Natural killer cell treated with Interleukin-12 subunit alpha and Interleukin-12 subunit beta and Interleukin-15 and Interleukin-18, amount 100 ng/mL, for 72 hours (primary cell): ENCODE results near the gene ARMC6. TPM values are rescaled to one million over a fixed set of nuclear protein-coding genes. Genes with fewer than 3 reads are reported as not detected.
"Not testable (repeated sequence)": the region's sequence is repeated elsewhere in the genome, so short reads cannot be mapped to it uniquely, and the experiment has no call there.

ENCODE experiments used
- ATAC-seq, 2 donors: fragments of 150-1000 bp; cut with Tn5 transposase in 1 of 2; sonication (Bioruptor Pico), chemical (Tn5 transposase) in 1 of 2; 2 replicates each; pipeline ENCODE4 v1.10.0; 2021
- DNase-seq: peaks from one replicate; pipeline ENCODE4 v3.0.0; 2022; ENCODE audit warnings: low spot score
- H3K27ac Mint-ChIP-seq, 2 donors: 1 replicate in 1 of 2; 2 replicates in 1 of 2; pipeline ENCODE4 v1.8.0; 2022; ENCODE audit warnings: mixed read lengths in 2 of 2, mild to moderate bottlenecking in 1 of 2, moderate library complexity in 1 of 2
- H3K27me3 Mint-ChIP-seq, 2 donors: 1 replicate in 1 of 2; 2 replicates in 1 of 2; pipeline ENCODE4 v1.8.0; 2022; ENCODE audit warnings: mixed read lengths in 2 of 2
- H3K36me3 Mint-ChIP-seq: one replicate; pipeline ENCODE4 v1.8.0; 2022; ENCODE audit warnings: mixed read lengths
- H3K4me1 Mint-ChIP-seq, 2 donors: 1 replicate in 1 of 2; 2 replicates in 1 of 2; pipeline ENCODE4 v1.8.0; 2022; ENCODE audit warnings: low read depth in 2 of 2, mixed read lengths in 2 of 2, mild to moderate bottlenecking in 1 of 2
- H3K4me3 Mint-ChIP-seq: one replicate; pipeline ENCODE4 v1.8.0; 2022; ENCODE audit warnings: mixed read lengths
- H3K9me3 Mint-ChIP-seq: 2 replicates; pipeline ENCODE4 v1.8.0; 2022; ENCODE audit warnings: mixed read lengths
- total RNA-seq, 2 donors: library from RNA; stranded (reverse); gene quantifications; one replicate each; pipeline ENCODE4 v1.2.3, GENCODE V29; 2022

ARMC6 gene
- total RNA-seq, 2 donors from 2014 or later = 22.3 to 43.9 TPM

GRCh38 chr19:19079571-19079970 is 46.2 kb downstream of the ARMC6 start:
- no peak for DNase-seq
- Mint-ChIP-seq H3K27ac (peak overlapping the region in 1 of 2 donors; percentile 59), H3K36me3 (no peaks in the 10 kb centered on the region), H3K27me3 (no peaks in the 10 kb centered on the region), H3K4me1 (peaks cover 22 to 34% of the 10 kb centered on the region in 2 donors), H3K9me3 (no peaks in the 10 kb centered on the region), H3K4me3 (no peak overlapping the region)
- no peak for ATAC-seq

- H3K36me3 Mint-ChIP-seq = no peaks in the 10 kb centered on the region
- no peaks in the 10 kb centered on the region for H3K27me3 Mint-ChIP-seq
- DNase-seq (no peak), ATAC-seq (no peak)
- no peak overlapping the region for H3K4me3 Mint-ChIP-seq
- peaks cover 19 to 32% of the 10 kb centered on the region in 2 donors for H3K4me1 Mint-ChIP-seq
- H3K27ac Mint-ChIP-seq = peak overlapping the region in 1 of 2 donors; percentile 59
- H3K9me3 Mint-ChIP-seq = no peaks in the 10 kb centered on the region
These were observed 48.3 kb downstream of the ARMC6 start for GRCh38 chr19:19081642-19082151.

DNA sequence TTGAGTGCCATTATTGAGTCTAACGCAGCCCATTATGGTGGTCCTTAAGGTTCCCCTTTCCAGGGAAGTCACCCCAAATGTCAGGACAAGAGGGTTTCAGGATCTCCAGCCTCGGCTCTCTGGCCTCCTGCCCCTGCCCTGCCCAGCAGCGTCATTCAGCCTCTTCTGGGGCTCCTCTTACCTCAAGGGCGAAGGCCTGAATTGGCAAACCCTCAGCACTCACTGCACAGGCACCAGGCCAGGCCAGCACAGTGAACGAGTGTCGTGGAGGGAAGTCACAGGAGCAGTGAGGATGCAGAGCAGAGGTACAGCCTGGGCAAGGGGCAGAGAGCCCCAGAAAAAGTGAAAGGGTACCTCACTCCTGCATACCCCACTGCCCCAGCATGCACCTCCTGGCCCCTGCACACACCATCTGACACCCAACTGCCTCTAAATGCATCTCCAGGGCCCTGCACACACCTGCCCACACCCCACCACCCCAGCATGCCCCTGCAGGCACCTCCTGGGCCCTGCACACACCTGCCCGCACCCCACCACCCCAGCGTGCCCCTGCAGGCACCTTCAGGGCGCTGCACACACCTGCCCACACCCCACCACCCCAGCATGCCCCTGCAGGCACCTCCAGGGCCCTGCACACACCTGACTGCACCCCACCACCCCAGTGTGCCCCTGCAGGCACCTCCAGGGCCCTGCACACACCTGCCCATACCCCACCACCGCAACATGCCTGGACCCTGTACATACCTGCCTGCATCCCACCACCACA is 50.2 kb downstream of the ARMC6 start:
- no peak for DNase-seq
- H3K4me3 Mint-ChIP-seq = no peak overlapping the region
- no peaks in the 10 kb centered on the region for H3K27me3 Mint-ChIP-seq
- H3K27ac Mint-ChIP-seq = no peak overlapping the region
- ATAC-seq = no peak
- no peaks in the 10 kb centered on the region for H3K9me3 Mint-ChIP-seq
- H3K4me1 Mint-ChIP-seq = peaks cover 15 to 29% of the 10 kb centered on the region in 2 donors
- H3K36me3 Mint-ChIP-seq = no peaks in the 10 kb centered on the region

DNA sequence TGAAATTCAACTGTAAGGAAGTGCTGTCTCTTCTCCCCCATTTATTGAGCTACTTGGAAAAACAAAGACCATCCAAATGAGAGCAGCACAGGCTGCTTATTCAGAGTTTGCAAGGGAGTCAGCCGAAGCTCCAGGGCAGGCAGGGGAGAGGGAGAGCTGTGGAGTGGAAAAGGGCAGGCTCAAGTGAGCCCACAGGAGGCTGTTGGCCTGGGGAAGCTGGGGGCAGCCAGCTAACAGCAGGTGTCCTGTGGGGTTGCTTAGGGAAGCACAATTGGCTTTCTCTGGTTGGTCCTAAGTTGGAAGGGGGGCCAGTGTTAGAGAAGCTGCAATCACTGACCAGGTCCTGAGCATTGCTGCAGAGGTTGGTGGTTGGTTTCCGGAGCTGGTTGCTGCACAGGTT is 54.3 kb downstream of the ARMC6 start:
- H3K9me3 Mint-ChIP-seq = no peaks in the 10 kb centered on the region
- no peaks in the 10 kb centered on the region for H3K27me3 Mint-ChIP-seq
- DNase-seq (no peak), ATAC-seq (no peak)
- H3K36me3 Mint-ChIP-seq = no peaks in the 10 kb centered on the region
- H3K27ac Mint-ChIP-seq = no peak overlapping the region
- no peak overlapping the region for H3K4me3 Mint-ChIP-seq
- H3K4me1 Mint-ChIP-seq = peaks cover 0 to 12% of the 10 kb centered on the region in 2 donors

GRCh38 chr19:19094513-19094912 is 61.1 kb downstream of the ARMC6 start:
- Mint-ChIP-seq H3K4me1 (peaks cover 0 to 4% of the 10 kb centered on the region in 2 donors), H3K27me3 (no peaks in the 10 kb centered on the region), H3K36me3 (no peaks in the 10 kb centered on the region), H3K4me3 (no peak overlapping the region), H3K9me3 (no peaks in the 10 kb centered on the region), H3K27ac (no peak overlapping the region)
- no peak for ATAC-seq
- no peak for DNase-seq

- DNase-seq = no peak
- Mint-ChIP-seq H3K9me3 (no peaks in the 10 kb centered on the region), H3K4me3 (no peak overlapping the region), H3K27ac (no peak overlapping the region), H3K36me3 (no peaks in the 10 kb centered on the region), H3K27me3 (no peaks in the 10 kb centered on the region), H3K4me1 (peaks cover 0 to 7% of the 10 kb centered on the region in 2 donors)
- no peak for ATAC-seq
These were observed 62.3 kb downstream of the ARMC6 start for GRCh38 chr19:19095691-19096090.

DNA sequence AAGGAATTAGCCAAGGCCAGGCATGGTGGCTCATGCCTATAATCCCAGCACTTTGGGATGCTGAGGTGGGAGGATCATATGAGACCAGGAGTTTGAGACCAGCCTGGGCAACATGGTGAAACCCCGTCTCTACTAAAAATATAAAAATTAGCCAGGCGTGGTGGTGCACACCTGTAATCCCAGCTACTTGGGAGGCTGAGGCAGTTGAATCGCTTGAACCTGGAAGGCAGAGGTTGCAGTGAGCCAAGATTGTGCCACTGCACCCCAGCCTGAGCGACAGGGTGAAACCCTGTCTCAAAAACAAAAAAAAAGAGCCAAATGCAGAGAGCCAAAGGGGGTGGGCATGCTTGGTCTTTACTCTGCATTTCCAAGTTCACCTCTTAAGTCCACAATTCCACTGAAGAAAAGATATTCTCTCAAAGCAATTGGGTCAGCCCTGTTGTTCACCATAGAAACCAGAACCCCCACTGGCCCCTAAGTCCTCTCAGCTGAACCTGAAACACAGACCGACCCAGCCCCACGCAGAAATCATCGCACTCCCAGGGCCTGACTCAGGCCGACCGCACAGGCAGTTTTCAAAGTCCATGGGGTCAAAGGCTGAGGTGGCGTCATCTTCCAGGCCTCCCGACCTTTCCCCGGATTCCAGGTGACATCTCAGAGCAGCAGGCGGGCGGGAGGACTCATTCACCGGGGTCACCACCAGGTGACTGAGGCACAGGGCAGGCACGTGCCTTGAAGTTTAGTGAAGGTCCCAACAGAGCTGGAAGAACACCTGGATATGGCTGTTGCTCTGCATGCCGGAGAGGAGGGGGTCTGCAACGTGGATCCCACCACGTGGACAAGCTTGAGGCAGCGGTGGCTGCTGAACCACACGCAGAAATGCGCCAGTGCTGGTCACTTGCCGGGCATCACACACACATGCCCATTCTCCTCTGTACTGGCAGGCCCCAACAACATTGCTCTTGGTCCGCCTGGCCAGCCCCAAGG is 63.5 kb downstream of the ARMC6 start:
- no peak overlapping the region for H3K27ac Mint-ChIP-seq
- DNase-seq (no peak), ATAC-seq (no peak)
- H3K4me1 Mint-ChIP-seq = peaks cover 0 to 7% of the 10 kb centered on the region in 2 donors
- no peaks in the 10 kb centered on the region for H3K36me3 Mint-ChIP-seq
- H3K9me3 Mint-ChIP-seq = no peaks in the 10 kb centered on the region
- H3K4me3 Mint-ChIP-seq = no peak overlapping the region
- no peaks in the 10 kb centered on the region for H3K27me3 Mint-ChIP-seq

DNA sequence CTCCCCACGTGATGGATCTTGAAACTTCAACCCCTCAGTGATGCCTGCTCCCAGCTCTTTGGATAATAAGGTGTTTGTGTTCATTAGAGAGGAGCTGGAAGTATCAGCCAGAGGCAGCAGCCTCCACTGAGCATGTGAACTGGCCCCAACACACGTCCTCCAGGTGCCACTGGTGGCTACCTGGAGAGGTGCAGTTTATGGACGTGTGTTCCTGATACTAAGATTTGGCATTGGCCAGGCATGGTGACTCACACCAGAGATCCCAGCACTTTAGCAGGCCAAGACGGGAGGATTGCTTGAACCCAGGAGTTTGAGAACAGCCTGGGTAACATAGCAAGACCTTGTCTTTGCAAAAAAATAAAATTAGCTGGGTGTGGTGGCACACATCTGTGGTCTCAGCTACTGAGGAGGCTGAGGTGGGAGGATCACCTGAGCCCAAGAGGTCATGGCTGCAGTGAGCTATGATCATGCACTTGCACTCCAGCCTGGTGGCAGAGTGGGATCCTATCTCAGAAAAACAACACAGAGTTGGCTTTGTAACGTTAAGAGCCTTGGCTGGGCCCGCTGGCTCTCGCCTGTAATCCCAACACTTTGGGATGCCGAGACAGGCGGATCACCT is 64.8 kb downstream of the ARMC6 start:
- DNase-seq (no peak), ATAC-seq (no peak)
- H3K27ac Mint-ChIP-seq = no peak overlapping the region

DNA sequence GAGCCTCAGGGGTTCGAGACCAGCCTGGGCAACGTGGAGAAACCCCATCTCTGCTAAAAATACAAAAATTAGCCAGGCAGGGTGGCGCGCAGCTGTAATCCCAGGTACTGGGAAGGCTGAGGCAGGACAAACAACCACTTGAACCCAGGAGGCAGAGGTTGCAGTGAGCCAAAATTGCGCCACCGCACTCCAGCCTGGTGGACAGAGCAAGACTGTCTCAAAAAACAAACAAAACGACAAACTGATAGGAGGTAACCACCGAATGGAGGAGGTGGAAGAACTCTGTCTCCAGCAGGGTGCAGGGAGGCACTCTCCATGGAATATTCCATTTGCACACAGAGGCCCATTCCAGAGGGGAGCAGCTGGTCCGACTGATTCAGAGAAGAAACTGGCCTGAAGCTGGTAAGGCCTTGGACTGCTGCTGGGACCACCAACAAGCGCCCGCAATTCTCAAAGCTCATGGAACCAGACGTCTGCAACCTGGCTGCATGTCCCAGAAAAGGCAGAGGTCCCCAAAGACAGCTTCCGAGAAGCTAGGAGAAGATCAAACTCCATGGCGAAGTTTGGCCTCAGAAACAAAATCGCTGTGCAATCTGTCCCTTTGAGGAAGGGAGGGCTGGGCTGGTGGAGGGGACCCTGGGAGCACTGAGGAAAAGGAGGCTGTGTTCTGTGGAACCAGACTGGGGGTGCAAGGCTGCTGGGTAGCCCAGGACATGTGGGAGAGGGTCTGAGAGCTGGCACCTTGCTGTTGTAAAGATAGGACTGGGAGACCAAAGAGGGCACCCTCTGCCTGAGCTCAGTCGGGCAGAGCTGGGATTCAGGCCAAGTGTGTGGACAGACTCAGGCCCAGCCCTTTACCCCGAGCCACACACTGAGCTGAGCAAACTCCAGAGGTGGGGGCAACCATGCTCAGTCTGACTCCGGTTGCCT is 65.6 kb downstream of the ARMC6 start:
- DNase-seq = no peak
- Mint-ChIP-seq H3K36me3 (no peaks in the 10 kb centered on the region), H3K27me3 (no peaks in the 10 kb centered on the region), H3K4me3 (no peak overlapping the region), H3K9me3 (no peaks in the 10 kb centered on the region), H3K27ac (no peak overlapping the region), H3K4me1 (peaks cover 0 to 3% of the 10 kb centered on the region in 2 donors)
- ATAC-seq = no peak

More for the DNA sequence above, 64.8 kb downstream of the ARMC6 start:
- Mint-ChIP-seq H3K27me3 (no peaks in the 10 kb centered on the region), H3K4me3 (no peak overlapping the region), H3K4me1 (peaks cover 0 to 7% of the 10 kb centered on the region in 2 donors), H3K36me3 (no peaks in the 10 kb centered on the region), H3K9me3 (no peaks in the 10 kb centered on the region)

- Mint-ChIP-seq H3K36me3 (no peaks in the 10 kb centered on the region), H3K4me1 (peaks cover 0 to 3% of the 10 kb centered on the region in 2 donors), H3K9me3 (no peaks in the 10 kb centered on the region), H3K4me3 (no peak overlapping the region), H3K27ac (no peak overlapping the region), H3K27me3 (no peaks in the 10 kb centered on the region)
- DNase-seq (no peak), ATAC-seq (peak in 1 of 2 donors; percentile 34)
These were observed 68.1 kb downstream of the ARMC6 start for GRCh38 chr19:19101540-19101939.

DNA sequence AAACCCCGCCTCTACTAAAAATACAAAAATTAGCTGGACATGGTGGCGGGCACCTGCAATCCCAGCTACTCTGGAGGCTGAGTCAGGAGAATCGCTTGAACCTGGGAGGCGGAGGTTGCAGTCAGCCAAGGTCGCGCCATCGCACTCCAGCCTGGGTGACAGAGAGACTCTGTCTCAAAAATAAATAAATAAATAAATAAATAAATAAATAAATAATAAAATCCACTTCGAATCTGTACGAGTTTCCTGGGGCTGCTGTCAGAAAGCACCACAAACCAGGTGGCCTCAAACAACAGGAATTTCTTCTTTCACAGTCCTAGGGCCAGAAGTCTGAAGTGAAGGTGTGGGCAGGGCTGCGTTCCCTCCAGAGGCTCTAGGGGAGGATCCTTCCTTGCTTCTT is 69.2 kb downstream of the ARMC6 start:
- not testable (repeated sequence) for H3K9me3 Mint-ChIP-seq, ATAC-seq, H3K27me3 Mint-ChIP-seq, DNase-seq, H3K36me3 Mint-ChIP-seq, H3K4me3 Mint-ChIP-seq, H3K4me1 Mint-ChIP-seq, H3K27ac Mint-ChIP-seq

DNA sequence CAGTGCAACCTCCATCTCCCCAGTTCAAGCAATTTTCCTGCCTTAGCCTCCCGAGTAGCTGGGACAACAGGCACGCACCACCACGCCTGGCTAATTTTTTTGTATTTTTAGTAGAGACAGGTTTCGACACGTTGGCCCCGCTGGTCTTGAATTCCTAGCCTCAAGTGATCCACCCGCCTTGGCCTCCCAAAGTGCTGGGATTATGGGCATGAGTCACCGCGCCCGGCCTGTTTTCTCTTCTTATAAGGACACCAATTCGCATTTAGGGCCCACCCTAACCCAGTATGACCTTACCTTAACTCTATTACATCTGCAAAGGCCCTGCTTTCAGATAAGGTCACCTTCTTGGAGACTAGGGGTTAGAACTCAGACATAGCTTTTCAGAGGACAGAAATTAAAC is 69.8 kb downstream of the ARMC6 start:
- Mint-ChIP-seq H3K4me3 (no peak overlapping the region), H3K36me3 (no peaks in the 10 kb centered on the region), H3K27ac (no peak overlapping the region), H3K27me3 (no peaks in the 10 kb centered on the region), H3K4me1 (peaks cover 0 to 3% of the 10 kb centered on the region in 2 donors), H3K9me3 (no peaks in the 10 kb centered on the region)
- no peak for ATAC-seq
- DNase-seq = peak; percentile 47
